HTERT RPE-1 (cell line): ENCODE measurements around the gene ITGB7.

ENCODE experiments used
- in situ Hi-C: fragments of 300-500 bp; cut with MboI; formaldehyde crosslinking; loops from 4 replicates; pipeline ENCODE4 v1.14.3; 2020; ENCODE audit warnings: low sequenced_read_pairs

Gene ITGB7

GRCh38 chr12:53207042-53207441 lies at the start of gene ITGB7:
ITGB7 (minus strand) TSS chr12:53207251; CDS start chr12:53200443, 6,808 bp downstream.
- in situ Hi-C loops = no loop called here

- in situ Hi-C loops = no loop called here
These were observed 48.9 kb upstream of the ITGB7 start for GRCh38 chr12:53255996-53256395.

- in situ Hi-C loops = no loop called here
These were observed 47.9 kb upstream of the ITGB7 start for GRCh38 chr12:53254816-53255545.

GRCh38 chr12:53253298-53253697 lies 46.2 kb upstream of the ITGB7 start:
- in situ Hi-C loops = no loop called here

GRCh38 chr12:53252349-53252916 lies 45.4 kb upstream of the ITGB7 start:
- in situ Hi-C loops = no loop called here

- in situ Hi-C loops = no loop called here
These were observed 44.7 kb upstream of the ITGB7 start for GRCh38 chr12:53251477-53252348.

GRCh38 chr12:53245286-53245685 lies 38.2 kb upstream of the ITGB7 start:
- in situ Hi-C loops = no loop called here

GRCh38 chr12:53244337-53244736 lies 37.3 kb upstream of the ITGB7 start:
- in situ Hi-C loops = no loop called here

- in situ Hi-C loops = no loop called here
These were observed 34.8 kb upstream of the ITGB7 start for GRCh38 chr12:53241623-53242412.

GRCh38 chr12:53239643-53240258 lies 32.7 kb upstream of the ITGB7 start:
- in situ Hi-C loops = no loop called here

- in situ Hi-C loops = no loop called here
These were observed 29.5 kb upstream of the ITGB7 start for GRCh38 chr12:53236443-53237111.

GRCh38 chr12:53235742-53236442 lies 28.8 kb upstream of the ITGB7 start:
- in situ Hi-C loops = no loop called here

- in situ Hi-C loops = no loop called here
These were observed 28.1 kb upstream of the ITGB7 start for GRCh38 chr12:53235164-53235563.

- in situ Hi-C loops = no loop called here
These were observed 27.3 kb upstream of the ITGB7 start for GRCh38 chr12:53234271-53234914.

- in situ Hi-C loops = no loop called here
These were observed 26.6 kb upstream of the ITGB7 start for GRCh38 chr12:53233671-53234121.

GRCh38 chr12:53232646-53233461 lies 25.8 kb upstream of the ITGB7 start:
- in situ Hi-C loops = no loop called here

- in situ Hi-C loops = no loop called here
These were observed 25.0 kb upstream of the ITGB7 start, which contains the start of gene RARG for GRCh38 chr12:53231921-53232645. RARG (minus strand) TSS chr12:53232209; CDS start chr12:53227545, 4,664 bp downstream.
